Activated naive CD4-positive, alpha-beta T cell treated with anti-CD3 and anti-CD28 coated beads, Interleukin-2, amount 50 U/mL, for 16 hours (primary cell): ENCODE data around the gene TPRA1.

Experiments used
- DNase-seq: peaks from one replicate; pipeline ENCODE4 v3.0.0-alpha.2; 2020

Gene TPRA1

DNA sequence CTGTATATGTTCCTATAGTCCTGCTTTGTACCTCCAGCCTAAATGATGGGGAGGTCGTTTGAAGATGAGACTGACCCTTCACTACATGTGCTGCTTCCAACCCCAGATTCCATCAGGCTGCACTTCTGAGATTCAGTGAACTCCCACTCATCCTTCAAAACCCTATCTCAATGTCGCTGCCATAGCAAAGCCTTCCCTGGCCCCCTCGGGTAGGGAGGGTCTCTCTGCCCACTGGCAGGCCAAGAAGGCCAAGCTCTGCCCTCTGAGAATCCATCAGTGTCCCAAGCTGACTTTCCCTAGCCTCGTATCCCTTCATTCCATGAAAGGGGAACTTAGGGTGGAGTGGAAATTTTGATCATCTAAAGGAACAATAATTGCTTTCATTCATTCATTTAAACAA is 35.4 kb downstream of the TPRA1 start:
- DNase-seq: no peak

GRCh38 chr3:127552038-127552437 is 38.5 kb downstream of the TPRA1 start:
- DNase-seq: no peak

DNA sequence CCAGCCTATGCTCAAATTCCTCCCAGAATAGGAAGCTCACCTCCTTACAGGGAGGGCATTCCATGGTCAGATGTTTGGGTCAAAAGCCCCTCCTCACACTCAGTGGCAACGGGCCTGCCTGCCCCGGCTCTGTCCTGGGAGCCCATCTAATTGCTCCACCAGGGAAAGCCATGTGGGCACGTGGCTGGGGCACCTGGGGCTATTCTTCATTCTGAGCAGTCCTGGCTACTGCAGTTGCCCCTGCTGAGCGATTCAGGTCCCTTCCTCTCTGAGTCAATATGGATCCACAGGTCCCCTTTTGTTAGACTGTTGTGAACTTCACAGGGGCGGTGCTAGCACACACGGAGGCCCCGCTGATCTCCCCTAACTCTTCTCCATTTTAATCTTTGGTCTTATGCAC is 39.4 kb downstream of the TPRA1 start:
- no peak for DNase-seq

DNA sequence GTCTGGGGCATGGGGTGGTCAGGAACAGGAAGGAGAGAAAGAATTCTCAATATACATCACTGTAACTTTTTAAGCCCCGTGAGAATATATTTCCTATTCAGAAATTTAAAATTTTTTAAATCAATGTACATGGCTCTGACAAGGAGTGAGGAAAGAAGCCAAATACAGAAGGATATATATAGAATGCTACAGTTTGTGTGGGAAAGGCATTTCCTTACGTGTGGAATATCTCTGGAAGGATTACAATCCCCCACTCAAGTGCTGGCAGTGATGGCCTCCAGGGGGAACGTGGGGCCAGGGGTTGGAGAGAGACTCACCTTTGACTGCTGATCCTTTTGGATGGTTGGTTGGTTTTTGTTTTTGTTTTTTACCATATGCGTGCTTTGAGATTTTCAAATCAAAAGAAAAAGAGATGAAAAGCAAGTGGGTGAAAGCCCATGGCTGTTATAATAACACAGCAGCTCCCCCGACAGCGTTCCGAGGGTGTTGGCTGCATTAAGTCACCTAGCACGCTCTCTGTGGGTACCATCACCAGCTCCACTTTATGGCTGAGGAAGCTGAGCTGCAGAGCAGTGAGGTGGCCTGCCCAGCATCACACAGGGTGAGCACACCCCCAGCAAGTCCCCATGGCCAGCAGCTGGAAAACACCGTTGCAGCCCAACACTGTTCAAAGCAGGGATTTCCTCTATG is 39.9 kb downstream of the TPRA1 start:
- DNase-seq: no peak

DNA sequence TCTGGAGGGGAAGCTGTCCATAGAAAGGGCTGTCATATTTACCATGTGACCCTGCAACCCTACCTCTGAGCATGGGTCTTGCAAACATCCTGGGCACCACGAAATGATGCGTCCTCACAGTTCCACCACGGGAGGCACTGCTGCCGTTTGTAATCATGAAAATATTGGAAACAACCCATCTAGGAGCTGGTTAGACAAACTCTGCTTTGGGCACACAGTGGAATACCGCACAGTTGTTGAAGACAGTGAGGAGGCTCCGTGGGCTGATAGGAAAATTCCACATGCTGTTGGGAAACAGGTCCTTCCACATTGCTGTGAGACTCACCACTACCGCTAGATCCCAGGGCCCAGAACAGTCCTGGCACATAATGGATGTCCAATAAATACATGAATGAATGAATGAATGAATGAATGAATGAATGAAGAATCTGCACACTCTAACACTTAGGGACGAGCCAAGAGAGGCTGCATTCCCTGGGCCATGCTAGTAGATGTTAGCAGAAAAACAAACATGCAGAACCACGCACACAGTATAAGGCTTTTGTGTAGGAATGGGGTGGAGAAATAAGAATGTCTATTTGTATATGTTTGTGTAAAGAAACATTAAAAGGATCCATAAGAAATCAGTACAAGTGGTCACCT is 40.6 kb downstream of the TPRA1 start:
- no peak for DNase-seq

- DNase-seq: peak; percentile 85
Observed at GRCh38 chr3:127547761-127548605, 42.5 kb downstream of the TPRA1 start.

DNA sequence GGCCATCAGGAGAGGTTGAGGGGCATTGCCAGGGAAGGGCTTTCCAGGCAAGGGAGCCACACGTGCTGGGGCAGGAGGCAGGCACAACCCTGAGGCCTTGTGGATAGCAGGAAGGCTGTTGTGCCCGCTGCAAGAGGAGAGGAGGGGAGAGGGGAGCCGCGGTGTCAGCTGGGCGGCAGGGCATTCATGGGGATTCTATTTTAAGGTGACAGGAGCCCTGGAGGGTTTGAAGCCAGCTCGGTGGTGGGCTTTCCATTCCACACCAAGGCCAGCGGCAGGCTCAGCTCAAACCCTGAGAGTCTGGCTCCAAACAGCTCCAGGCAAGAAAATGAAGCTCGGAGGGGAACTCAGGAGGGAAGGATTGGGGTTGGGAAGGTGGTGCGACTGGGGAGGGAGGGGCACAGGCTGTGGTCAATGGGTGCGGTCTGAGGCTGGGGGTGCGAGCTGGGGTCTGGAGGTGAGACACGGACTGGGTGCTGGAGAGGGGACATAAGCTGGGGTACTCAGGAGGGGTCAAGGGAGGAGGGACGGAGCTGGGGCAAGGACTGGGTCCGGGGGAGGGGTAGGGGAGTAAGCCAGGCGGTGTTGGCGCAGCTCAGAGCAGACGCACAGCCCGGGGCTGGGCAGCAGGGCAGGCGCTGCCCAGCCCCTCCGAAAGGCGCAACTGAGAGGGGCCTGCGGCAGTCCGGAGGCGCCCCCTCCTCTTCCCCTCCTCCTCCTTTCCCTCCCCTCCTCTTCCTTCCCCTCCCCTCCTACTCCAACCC is 43.4 kb downstream of the TPRA1 start:
- no peak for DNase-seq

- no peak for DNase-seq
Observed at GRCh38 chr3:127546554-127546953, 44.0 kb downstream of the TPRA1 start.

GRCh38 chr3:127545711-127546457 is 44.6 kb downstream of the TPRA1 start:
- no peak for DNase-seq

GRCh38 chr3:127545216-127545615 is 45.3 kb downstream of the TPRA1 start:
- no peak for DNase-seq

GRCh38 chr3:127544803-127545201 is 45.7 kb downstream of the TPRA1 start:
- DNase-seq: no peak

- DNase-seq: peak; percentile 67
Observed at GRCh38 chr3:127544192-127544802, 46.2 kb downstream of the TPRA1 start.

GRCh38 chr3:127543441-127543840 is 47.1 kb downstream of the TPRA1 start:
- DNase-seq: no peak

GRCh38 chr3:127542441-127542952 is 48.0 kb downstream of the TPRA1 start:
- DNase-seq: no peak

GRCh38 chr3:127541320-127541719 is 49.2 kb downstream of the TPRA1 start:
- no peak for DNase-seq

DNA sequence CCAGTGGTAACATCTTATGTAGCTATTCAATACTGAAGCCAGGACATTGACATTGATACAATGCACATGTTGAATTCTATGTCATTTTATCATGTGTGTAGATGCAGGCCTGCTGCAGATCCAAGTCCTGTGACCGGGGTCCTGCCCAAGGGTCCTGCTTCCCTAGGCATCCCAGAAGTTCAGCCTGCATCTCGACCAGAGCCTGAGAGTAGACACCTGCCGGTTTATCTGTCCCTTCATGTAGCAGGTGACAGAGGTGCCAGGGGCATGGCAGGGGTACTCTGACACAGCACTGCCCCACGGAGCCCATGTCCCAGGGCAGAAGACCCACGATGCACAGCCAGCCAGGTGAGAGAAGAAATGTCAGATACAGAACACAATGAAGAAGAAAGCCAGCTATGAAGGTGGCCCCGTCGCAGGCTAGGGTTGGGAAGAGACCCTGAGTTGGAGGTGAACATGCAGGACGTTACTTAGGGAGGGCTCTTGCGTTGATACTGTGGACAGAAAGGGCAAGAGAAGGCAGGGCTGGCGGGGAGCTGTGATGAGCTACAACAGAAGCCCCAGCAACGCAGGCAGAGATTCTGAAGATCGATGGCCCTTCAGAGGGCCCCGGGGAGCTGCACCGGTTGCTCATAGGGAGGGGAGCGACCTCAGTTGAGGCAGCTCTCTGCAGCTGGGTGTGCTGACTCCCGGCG is 51.0 kb downstream of the TPRA1 start:
- DNase-seq: no peak

- DNase-seq: no peak
Observed at GRCh38 chr3:127538569-127538968, 52.0 kb downstream of the TPRA1 start.

GRCh38 chr3:127536830-127537812 is 53.4 kb downstream of the TPRA1 start:
- DNase-seq: no peak
